Adipocyte (in vitro differentiated cells): ENCODE results near the gene CRB1.
"Not testable (repeated sequence)": the region's sequence is repeated elsewhere in the genome, so short reads cannot be mapped to it uniquely, and the experiment has no call there.

Experiments used
- DNase-seq: peaks from one replicate; pipeline ENCODE4 v3.0.0-alpha.2; 2015; ENCODE audit warnings: low read depth
- H3K27me3 ChIP-seq: replicated peaks from 2 replicates; pipeline ENCODE4 v1.7.0; 2013; ENCODE audit warnings: mild to moderate bottlenecking, low read length, moderate library complexity; ENCODE audit not compliant: control insufficient read depth, insufficient read depth
- H3K36me3 ChIP-seq: 2 replicates; pipeline ENCODE4 v1.7.0; 2013; ENCODE audit warnings: low read length, mild to moderate bottlenecking, moderate library complexity; ENCODE audit not compliant: control insufficient read depth, insufficient read depth, severe bottlenecking
- H3K4me1 ChIP-seq: 2 replicates; pipeline ENCODE4 v1.7.0; 2013; ENCODE audit warnings: mild to moderate bottlenecking, low read length, moderate library complexity; ENCODE audit not compliant: control insufficient read depth, insufficient read depth
- H3K4me3 ChIP-seq: 2 replicates; pipeline ENCODE4 v1.7.0; 2013; ENCODE audit warnings: mild to moderate bottlenecking, low read length, moderate library complexity
- H3K9ac ChIP-seq: 2 replicates; pipeline ENCODE4 v1.7.0; 2013; ENCODE audit warnings: mild to moderate bottlenecking, low read length, moderate library complexity
- H3K9me3 ChIP-seq: 2 replicates; pipeline ENCODE4 v1.7.0; 2013; ENCODE audit warnings: mild to moderate bottlenecking, low read length, moderate library complexity; ENCODE audit not compliant: control insufficient read depth

CRB1 gene

DNA sequence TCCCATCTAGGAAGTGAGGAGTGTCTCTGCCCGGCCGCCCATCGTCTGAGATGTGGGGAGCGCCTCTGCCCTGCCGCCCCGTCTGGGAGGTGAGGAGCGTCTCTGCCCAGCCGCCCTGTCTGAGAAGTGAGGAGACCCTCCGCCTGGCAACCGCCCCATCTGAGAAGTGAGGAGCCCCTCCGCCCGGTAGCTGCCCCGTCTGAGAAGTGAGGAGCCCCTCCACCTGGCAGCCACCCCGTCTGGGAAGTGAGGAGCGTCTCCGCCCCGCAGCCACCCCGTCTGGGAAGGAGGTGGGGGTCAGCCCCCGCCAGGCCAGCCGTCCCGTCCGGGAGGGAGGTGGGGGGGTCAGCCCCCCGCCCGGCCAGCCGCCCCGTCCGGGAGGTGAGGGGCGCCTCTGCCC is 137.6 kb downstream of the CRB1 start:
- not testable (repeated sequence) for H3K9ac ChIP-seq, H3K4me1 ChIP-seq, H3K36me3 ChIP-seq, DNase-seq, H3K4me3 ChIP-seq, H3K9me3 ChIP-seq, H3K27me3 ChIP-seq

DNA sequence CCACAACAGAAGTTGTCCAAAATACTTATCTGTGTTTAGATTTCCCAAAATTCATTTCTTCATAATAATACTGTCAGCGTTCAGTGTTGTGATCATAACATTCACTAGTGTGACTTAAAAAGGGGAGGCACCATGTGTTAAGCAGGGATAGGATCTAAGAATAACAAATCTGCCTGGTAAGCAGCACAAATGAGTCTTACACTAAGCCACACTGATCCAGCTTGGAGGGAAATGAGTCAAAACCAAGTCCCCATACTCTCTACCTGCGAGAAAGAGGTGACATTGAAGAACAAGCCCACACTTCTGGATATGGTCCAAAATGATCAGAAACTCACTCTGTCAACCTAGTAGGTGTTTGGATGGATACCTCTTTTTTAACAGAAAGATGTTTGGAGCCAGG is 145.5 kb downstream of the CRB1 start:
- Histone ChIP-seq H3K9ac (no peak overlapping the region), H3K4me3 (no peak overlapping the region), H3K36me3 (no peaks in the 10 kb centered on the region), H3K9me3 (no peaks in the 10 kb centered on the region), H3K27me3 (no peaks in the 10 kb centered on the region), H3K4me1 (no peaks in the 10 kb centered on the region)
- DNase-seq: peak; percentile 8

DNA sequence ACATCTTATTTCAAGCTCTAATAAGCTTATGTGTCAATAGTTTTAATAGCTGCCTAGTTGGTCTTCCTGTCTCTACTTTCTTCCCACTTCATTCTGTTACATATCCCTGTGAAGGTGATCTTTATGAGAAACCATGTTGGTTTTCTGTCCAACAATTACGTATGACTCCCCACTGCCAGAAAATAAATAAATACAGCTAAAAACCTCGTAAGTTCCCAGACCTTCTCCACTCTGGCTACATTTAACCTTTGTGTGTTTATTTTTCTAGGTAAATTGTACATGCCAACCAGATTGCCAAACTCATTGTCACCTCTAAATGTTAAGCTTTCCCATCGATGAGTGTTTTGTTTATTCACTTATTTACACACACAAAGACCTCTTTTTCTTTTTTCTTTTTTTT is 147.2 kb downstream of the CRB1 start:
- no peak overlapping the region for H3K9ac ChIP-seq
- H3K27me3 ChIP-seq: no peaks in the 10 kb centered on the region
- no peak overlapping the region for H3K4me3 ChIP-seq
- no peaks in the 10 kb centered on the region for H3K4me1 ChIP-seq
- H3K9me3 ChIP-seq: no peaks in the 10 kb centered on the region
- no peak for DNase-seq
- H3K36me3 ChIP-seq: no peaks in the 10 kb centered on the region

DNA sequence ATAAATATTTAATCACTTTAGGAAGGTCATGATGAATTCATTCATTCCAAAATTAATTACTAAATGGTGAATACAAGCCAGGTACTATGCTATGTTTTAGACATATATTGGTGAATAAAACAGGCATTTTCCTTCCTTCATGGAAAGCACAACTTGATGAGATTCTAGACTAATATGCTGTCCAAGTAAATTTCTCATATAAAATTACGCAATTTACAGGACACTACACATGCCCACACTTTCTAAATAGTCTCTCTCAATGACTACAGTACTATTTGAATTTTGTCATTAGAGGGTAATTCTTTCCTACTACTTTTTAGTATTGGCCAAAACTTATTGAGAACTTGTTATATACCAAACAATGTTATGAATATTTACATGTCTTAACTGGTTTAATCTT is 150.6 kb downstream of the CRB1 start:
- no peak overlapping the region for H3K9ac ChIP-seq
- no peaks in the 10 kb centered on the region for H3K9me3 ChIP-seq
- H3K27me3 ChIP-seq: no peaks in the 10 kb centered on the region
- H3K4me1 ChIP-seq: peaks cover 7% of the 10 kb centered on the region
- H3K4me3 ChIP-seq: no peak overlapping the region
- no peak for DNase-seq
- no peaks in the 10 kb centered on the region for H3K36me3 ChIP-seq

DNA sequence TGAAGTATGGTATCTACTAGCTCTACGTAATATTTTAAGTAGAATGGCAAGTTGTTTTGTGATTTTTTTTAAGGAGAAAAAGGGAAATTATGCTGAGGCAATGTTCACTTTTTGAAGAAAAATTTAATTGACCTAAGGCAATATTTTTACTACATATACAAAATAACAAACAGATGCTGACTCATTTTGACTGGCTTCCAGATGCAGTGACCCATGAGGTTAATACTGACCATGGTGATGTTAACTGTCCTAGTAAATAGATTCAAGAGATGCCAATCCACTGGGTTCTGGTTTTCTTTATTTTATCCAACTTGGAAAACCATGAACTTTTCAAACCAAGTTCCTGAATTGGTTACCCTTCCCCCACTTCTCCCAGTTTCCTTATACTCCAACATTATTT is 154.9 kb downstream of the CRB1 start:
- DNase-seq: peak; percentile 87
- Histone ChIP-seq H3K4me1 (peaks cover 7% of the 10 kb centered on the region), H3K4me3 (no peak overlapping the region), H3K36me3 (no peaks in the 10 kb centered on the region), H3K9me3 (no peaks in the 10 kb centered on the region), H3K9ac (no peak overlapping the region), H3K27me3 (no peaks in the 10 kb centered on the region)

DNA sequence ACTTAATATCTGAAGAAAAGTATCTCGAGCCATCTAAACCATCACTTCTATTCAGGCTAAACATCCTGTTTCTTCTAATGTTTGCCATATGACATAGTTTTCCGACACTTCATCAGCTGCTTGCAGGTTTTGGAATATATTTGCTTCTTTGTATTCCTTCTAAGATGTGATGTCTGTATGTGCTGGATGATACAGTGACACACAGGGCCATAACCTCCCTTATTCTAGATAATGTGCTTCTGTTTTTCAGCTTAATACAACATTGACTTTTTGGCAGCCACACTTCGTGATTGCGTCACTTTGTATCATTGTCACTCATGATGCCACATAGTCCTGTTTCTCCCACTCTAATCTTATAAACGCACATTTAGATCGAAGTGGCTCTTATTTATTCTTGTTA is 156.3 kb downstream of the CRB1 start:
- Histone ChIP-seq H3K27me3 (no peaks in the 10 kb centered on the region), H3K4me3 (no peak overlapping the region), H3K36me3 (no peaks in the 10 kb centered on the region), H3K9me3 (no peaks in the 10 kb centered on the region), H3K4me1 (peaks cover 7% of the 10 kb centered on the region), H3K9ac (no peak overlapping the region)
- DNase-seq: no peak

DNA sequence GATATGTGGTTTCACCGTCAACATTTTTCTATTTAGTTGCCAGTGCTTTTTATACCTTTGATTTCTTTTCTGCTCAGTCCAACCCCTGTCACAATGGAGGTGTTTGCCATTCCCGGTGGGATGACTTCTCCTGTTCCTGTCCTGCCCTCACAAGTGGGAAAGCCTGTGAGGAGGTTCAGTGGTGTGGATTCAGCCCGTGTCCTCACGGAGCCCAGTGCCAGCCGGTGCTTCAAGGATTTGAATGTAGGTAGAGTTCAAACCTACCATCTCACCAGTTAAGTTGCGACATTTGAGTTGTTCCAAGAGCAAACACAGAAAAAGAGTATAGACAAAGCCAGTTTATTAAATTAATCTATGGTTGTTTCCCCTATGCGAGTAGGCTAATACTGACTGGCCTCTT is 161.3 kb downstream of the CRB1 start:
- Histone ChIP-seq H3K9ac (no peak overlapping the region), H3K36me3 (no peaks in the 10 kb centered on the region), H3K4me1 (no peaks in the 10 kb centered on the region), H3K9me3 (no peaks in the 10 kb centered on the region), H3K27me3 (no peaks in the 10 kb centered on the region), H3K4me3 (no peak overlapping the region)
- DNase-seq: no peak

DNA sequence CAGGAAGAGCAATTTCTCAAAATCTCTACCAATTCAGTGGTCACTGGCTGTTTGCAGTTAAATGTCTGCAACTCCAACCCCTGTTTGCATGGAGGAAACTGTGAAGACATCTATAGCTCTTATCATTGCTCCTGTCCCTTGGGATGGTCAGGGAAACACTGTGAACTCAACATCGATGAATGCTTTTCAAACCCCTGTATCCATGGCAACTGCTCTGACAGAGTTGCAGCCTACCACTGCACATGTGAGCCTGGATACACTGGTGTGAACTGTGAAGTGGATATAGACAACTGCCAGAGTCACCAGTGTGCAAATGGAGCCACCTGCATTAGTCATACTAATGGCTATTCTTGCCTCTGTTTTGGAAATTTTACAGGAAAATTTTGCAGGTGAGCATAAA is 167.2 kb downstream of the CRB1 start:
- no peak for DNase-seq
- no peaks in the 10 kb centered on the region for H3K9me3 ChIP-seq
- no peaks in the 10 kb centered on the region for H3K36me3 ChIP-seq
- H3K4me1 ChIP-seq: peaks cover 13% of the 10 kb centered on the region
- no peaks in the 10 kb centered on the region for H3K27me3 ChIP-seq
- no peak overlapping the region for H3K4me3 ChIP-seq
- no peak overlapping the region for H3K9ac ChIP-seq

DNA sequence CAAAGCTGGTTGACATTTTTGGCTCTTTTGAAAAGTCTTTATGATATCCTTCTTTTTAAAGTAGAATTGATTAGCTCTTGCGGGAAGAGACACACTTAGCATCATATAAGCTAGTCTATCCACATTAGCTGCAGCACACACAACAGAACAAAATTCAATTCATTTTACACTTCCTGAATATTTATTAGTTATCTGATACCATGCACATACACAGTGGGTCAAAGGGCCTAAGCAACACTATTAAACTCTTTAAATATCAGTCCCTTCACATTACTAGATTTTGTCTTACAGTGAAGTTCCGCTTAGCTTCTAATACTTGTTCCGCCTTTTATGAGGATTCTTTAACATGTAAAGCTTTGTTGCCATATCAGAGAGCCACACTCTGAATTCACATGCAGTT is 169.5 kb downstream of the CRB1 start:
- no peak overlapping the region for H3K4me3 ChIP-seq
- peaks cover 24% of the 10 kb centered on the region for H3K4me1 ChIP-seq
- no peaks in the 10 kb centered on the region for H3K27me3 ChIP-seq
- no peak overlapping the region for H3K9ac ChIP-seq
- no peak for DNase-seq
- no peaks in the 10 kb centered on the region for H3K36me3 ChIP-seq
- H3K9me3 ChIP-seq: no peaks in the 10 kb centered on the region

DNA sequence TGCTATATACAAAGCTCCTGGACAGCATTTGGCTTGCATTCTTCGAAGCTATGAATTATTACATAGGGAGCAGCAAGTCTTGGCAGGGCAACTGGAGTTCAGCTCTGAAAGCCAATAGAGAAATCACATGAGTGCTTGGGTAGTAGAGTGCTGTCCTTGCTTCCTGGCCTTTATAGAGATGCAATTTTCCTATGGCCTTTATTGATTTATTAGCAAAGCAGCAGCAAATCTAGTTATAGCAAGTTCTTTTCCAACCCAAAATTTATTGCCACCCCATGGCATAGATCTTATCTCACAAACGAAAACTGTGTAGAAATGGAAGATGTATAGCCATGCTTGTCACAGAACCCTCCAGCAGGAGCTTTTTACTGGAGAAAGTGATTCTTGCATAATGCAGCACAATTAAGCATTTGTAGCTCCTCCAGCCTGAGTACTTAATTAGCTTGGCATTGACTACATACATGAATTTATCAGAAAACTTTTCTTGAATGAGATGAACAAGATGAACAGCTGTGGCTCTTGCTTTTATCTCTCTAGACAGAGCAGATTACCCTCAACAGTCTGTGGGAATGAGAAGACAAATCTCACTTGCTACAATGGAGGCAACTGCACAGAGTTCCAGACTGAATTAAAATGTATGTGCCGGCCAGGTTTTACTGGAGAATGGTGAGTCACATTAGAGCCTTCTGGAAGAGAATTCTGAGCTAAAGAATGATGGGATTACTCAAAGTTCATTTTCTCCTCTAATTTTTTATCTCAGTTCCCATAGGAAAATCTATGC is 170.1 kb downstream of the CRB1 start:
- no peak overlapping the region for H3K4me3 ChIP-seq
- peaks cover 24% of the 10 kb centered on the region for H3K4me1 ChIP-seq
- no peaks in the 10 kb centered on the region for H3K27me3 ChIP-seq
- no peak overlapping the region for H3K9ac ChIP-seq
- DNase-seq: no peak
- H3K9me3 ChIP-seq: no peaks in the 10 kb centered on the region
- no peaks in the 10 kb centered on the region for H3K36me3 ChIP-seq

DNA sequence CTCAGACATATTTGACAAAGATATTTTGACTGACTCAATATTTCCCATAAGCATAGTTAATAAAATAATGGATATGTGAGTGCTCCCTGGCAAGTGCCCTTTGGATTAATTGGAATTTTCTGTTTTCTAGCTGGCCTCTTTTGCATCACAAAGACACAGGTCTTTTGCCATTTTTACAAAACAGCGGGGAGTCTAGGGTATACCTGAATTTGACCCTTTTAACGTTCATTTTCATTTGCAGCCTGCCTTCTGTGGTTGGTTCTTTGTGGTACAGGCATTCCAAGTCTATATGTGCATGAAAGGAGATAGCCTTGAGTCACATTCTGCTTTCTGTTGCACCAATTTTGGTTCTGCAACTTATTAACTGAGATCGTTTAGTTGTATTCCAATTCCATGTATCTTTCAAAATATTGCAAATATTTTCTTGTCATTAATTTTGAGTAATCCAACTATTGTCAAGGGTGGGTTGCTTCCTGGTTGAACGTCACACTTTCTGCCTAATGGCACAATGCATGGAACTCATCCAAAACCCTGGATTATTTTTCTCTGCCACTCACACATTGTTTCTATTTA is 171.7 kb downstream of the CRB1 start:
- Histone ChIP-seq H3K36me3 (no peaks in the 10 kb centered on the region), H3K4me3 (no peak overlapping the region), H3K9me3 (no peaks in the 10 kb centered on the region), H3K4me1 (peaks cover 30% of the 10 kb centered on the region), H3K27me3 (no peaks in the 10 kb centered on the region), H3K9ac (no peak overlapping the region)
- no peak for DNase-seq

DNA sequence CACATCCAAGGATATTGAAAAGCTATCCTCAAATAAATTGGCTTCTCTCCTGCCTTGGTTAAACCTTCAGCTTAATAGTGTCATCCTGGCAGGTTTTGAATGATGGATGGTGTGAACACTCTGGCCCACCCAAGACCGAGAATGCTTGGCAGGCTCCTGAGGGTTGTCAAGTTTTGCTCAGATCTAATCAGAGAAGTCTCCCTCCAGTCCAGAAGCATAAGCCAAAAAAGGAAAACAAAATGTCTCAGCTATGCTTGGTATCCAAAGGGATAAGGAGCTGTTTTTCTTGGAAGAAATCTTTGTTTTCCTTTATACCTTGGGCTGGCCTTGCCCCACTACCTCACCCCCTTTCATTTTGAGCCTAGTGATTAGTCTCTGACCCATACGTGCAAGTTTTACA is 172.7 kb downstream of the CRB1 start:
- H3K9me3 ChIP-seq: no peaks in the 10 kb centered on the region
- no peaks in the 10 kb centered on the region for H3K36me3 ChIP-seq
- DNase-seq: peak; percentile 60
- H3K27me3 ChIP-seq: no peaks in the 10 kb centered on the region
- peaks cover 39% of the 10 kb centered on the region for H3K4me1 ChIP-seq
- H3K9ac ChIP-seq: no peak overlapping the region
- H3K4me3 ChIP-seq: no peak overlapping the region
